Astrocyte (in vitro differentiated cells and primary cell): ENCODE data around the gene IGSF21.

Experiments
- EZH2 ChIP-seq: IDR thresholded peaks from 2 replicates; pipeline ENCODE4 v1.6.1; 2012; ENCODE audit warnings: mild to moderate bottlenecking, low read length, inconsistent platforms; ENCODE audit not compliant: insufficient read depth
- TF ChIP-seq, protein P1 (sequence below): IDR thresholded peaks from 2 replicates; pipeline ENCODE4 v1.5.1; 2011; ENCODE audit warnings: low read depth, mild to moderate bottlenecking, inconsistent platforms, low read length, moderate library complexity; ENCODE audit not compliant: insufficient read depth

DNA sequence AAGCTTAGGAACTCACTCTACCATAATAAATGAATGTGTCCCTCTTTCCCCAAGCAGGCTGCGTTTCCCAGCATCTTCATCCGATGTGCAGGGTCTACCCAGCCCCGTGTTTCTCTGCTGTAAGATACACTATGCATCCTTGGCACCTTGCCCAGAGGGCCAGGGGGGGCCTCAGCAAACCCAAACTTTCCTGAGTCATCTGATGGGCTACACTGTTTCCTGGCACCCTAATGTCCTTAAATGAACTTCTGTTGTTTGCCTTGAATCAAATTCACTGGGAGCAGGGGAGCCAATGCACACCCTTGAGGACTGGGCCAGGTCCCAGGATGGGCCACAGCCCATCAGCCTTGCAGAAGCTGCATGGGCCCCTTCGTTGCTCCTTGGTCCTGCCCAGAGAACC is 145.5 kb downstream of the IGSF21 start:
- TF ChIP-seq EZH2: no peak
- TF ChIP-seq, protein P1, sequence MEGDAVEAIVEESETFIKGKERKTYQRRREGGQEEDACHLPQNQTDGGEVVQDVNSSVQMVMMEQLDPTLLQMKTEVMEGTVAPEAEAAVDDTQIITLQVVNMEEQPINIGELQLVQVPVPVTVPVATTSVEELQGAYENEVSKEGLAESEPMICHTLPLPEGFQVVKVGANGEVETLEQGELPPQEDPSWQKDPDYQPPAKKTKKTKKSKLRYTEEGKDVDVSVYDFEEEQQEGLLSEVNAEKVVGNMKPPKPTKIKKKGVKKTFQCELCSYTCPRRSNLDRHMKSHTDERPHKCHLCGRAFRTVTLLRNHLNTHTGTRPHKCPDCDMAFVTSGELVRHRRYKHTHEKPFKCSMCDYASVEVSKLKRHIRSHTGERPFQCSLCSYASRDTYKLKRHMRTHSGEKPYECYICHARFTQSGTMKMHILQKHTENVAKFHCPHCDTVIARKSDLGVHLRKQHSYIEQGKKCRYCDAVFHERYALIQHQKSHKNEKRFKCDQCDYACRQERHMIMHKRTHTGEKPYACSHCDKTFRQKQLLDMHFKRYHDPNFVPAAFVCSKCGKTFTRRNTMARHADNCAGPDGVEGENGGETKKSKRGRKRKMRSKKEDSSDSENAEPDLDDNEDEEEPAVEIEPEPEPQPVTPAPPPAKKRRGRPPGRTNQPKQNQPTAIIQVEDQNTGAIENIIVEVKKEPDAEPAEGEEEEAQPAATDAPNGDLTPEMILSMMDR: no peak
